DMS153 (cell line): ENCODE results near the gene PSMA3.
A peak's percentile ranks its signal among the peaks of the same experiment; 100 is the strongest.
"Not testable (repeated sequence)": the region's sequence is repeated elsewhere in the genome, so short reads cannot be mapped to it uniquely, and the experiment has no call there.

Experiments used
- DNase-seq: peaks from one replicate; lab custom pipeline; 2025; lab: John Stamatoyannopoulos, UW

The PSMA3 gene

DNA sequence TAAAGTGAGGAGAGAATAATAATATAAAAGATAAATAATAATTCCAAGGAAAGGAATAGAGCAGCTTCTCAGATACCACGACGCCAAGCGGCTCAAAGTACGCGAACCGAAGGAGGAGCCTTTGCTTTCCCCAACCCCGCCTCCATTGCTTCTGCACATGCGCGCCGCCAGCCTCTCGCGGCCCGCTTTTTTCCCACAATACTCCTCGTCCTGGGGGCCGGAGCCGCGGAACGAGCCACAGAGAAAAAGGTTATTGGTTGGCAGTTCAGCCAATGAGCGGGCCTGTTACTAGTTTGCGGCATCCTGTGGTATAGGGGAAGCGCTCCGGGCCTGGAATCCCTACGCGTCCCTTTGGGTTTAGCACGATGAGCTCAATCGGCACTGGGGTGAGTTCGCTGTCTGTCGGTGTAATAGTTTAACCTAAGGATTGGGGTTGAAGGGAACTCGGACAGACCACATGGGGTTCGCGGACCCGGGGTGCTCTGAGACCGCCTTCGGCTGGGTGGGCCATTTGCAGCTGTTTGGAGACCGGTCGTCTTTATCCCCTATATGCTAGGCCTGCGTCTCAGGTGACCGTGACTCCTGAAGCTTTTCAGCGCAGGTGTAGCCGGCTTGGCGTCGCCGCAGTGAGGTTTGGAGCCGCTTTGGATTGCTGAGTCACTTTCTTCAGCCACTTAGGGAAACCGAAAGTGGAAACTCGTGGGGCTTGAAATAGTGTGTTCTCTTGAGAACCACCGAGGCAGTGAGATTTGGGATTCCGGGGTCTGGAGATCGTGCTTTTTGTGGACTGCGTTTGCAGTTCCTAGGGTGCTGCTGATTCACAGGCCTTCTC lies at the start of gene PSMA3:
Gene PSMA3, plus strand, starts transcription at position 288 of the 832 bp plus-strand sequence. Its CDS starts 78 bp downstream, at position 366.
- peak; percentile 96 for DNase-seq

DNA sequence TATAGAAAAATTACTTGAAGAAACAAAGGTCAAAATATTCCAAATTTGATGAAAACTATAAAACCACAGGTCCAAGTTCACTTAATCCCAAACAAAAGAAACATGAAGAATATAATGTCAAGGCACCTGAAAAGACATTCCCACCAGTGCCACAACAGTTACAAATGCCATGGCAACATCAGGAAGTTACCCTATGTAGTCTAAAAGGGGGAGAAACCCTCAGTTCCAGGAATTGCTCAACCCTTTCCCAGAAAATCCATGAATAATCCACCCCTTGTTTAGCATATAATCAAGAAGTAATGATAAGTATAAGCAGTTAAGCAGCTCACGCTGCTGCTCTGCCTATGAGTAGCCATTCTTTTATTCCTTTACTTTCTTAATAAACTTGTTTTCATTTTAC lies 48.4 kb upstream of the PSMA3 start:
- DNase-seq: no peak

- DNase-seq: no peak
Measured at GRCh38 chr14:58198086-58198485, 46.6 kb upstream of the PSMA3 start.

DNA sequence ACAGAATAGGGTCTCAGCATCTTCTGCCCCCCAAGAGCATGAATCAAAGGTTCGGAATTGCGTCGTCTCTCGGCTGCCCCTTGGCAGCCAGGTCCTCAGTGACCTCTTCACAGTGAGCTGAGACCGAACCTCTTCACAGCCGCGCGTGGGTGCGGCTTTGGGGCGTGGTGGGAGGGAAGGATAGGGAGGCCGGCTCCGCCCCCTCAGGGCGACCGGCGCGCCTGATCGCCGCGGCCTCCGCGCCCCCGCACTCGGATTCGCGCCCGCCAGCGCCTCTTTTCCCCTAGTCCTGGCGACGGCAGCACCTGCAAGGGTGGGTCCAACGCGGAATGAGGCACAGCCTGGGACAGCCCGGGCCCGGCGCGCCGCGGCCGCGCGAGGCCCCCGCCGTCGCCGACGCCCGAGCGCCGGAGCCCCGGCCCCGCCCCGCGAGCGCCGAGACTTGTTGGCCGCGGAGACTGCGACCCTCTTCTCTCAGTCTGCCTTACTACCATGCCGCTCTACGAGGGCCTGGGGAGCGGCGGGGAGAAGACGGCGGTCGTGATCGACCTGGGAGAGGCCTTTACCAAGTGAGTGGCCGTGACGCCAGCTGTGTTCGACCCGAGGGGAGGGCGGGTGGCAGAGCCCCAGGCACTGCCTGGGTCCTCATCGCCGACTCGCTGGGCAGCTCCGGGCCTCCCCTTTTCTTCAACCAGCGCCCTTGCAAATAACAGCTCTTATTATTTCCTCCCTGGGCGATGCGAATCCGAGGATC lies 44.7 kb upstream of the PSMA3 start, which contains the start of gene ACTR10:
Gene ACTR10, plus strand, starts transcription at position 424 of the 754 bp plus-strand sequence. Its CDS starts 69 bp downstream, at position 493.
- DNase-seq: peak; percentile 70

DNA sequence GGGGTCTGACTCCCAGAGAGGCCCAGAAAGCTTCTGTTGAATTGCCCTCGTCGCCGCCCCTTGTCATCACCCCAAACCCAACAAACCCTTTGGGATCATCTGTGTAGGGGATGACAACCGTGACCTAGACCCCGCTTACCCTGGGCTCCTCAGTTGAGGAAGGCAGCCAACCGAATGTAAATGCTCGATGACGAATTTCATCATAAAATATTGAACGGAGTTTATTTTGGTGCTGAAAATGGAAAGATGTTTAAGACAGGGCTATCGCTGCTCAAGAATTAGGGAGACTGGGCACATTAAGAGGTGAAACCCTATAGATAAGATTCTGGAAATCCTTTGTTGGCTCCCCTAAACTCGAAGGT lies 44.2 kb upstream of the PSMA3 start:
- no peak for DNase-seq

GRCh38 chr14:58200846-58201245 lies 43.8 kb upstream of the PSMA3 start:
- no peak for DNase-seq

DNA sequence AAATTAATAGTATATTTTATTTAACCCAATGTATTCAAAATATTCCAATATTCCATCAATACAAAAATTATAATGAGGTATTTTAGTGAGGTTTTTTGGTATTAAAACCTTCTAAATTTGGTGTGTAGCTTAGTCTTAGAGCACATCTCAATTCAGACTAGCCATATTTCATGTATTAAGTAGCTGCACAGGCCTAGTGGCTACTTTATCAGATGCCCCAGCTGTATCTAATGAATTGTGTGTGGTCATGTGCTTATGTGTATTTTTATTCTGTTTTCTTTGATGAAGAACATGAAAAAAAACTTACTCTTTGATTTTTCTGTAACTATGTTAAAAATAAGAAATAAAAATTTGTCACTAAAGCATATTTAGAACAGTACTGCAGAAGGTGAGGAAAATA lies 31.5 kb upstream of the PSMA3 start:
- DNase-seq: no peak

GRCh38 chr14:58215191-58215914 lies 29.3 kb upstream of the PSMA3 start:
- no peak for DNase-seq

GRCh38 chr14:58216544-58216943 lies 28.1 kb upstream of the PSMA3 start:
- no peak for DNase-seq

DNA sequence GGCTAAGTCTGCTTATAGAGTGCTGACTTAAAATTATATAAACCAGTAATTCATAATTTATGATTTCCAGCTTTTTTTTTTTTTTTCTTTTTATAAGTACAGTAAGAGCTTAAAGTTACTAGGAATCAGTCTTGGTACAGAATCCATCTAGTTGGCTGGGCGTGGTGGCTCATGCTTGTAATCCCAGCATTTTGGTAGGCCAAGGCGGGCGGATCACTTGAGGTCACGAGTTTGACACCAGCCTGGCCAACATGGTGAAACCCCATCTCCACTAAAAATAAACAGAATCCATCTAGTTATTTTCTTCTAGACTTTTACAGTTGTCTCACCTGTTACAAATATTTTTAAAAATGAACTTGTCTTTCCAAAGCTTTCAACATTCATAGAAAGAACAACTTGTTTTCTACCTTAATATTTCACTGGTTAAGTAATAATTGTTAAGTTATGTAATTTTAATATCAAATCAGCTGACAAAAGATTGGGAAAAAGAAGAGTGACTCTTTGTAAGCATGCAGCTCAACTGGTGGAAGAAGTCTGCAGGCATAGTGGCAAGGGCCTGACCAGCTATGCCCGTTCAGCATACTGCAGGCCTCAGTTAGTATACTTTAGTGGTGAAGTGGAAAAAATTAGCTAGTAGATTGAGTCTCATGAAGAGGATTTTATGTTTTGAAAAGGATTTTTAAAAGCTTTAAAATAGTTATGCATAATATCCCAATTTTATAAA lies 17.4 kb upstream of the PSMA3 start:
- DNase-seq: no peak

GRCh38 chr14:58238252-58239243 lies 6.1 kb upstream of the PSMA3 start:
- no peak for DNase-seq

- peak; percentile 43 for DNase-seq
Measured at GRCh38 chr14:58239244-58240195, 5.1 kb upstream of the PSMA3 start.

DNA sequence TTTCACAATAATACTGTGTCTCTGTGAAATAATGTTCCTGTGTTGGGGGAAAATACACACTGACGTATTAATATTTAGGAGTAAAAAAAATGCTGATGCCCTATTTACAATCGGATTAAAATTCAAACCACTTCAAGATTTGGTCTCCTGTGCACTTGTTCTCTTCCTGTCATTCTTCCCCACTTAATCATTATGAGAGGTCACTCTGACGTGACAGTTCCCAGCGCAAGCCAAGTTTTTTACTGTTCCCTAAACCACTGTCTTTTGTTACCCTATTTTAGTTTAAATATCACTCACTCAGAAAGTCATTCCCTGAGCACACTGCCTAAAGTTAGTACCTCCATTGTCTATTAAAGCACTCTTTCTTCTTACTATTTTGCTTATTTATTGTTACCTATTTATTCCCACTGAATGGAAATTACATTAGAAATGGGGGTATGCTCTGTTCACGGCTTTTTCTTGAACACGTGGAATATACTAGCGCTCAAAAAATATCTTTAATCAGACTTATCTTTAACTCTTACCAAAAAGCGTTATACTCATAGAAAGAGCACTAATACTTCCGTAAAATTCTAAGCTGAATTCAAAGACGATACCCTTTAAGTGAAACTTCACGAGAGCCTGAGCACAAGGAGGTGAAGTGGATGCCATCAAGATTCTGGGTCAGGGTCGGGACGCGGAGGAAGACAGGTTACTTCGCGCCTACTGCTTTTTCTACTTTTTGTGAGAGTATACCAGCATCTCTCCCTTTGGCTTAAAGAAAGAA lies 670 bp upstream of the PSMA3 start:
- DNase-seq: no peak

- DNase-seq: no peak
Measured at GRCh38 chr14:58245562-58245961, 919 bp downstream of the PSMA3 start.

- no peak for DNase-seq
Measured at GRCh38 chr14:58249611-58250010, 5.0 kb downstream of the PSMA3 start.

GRCh38 chr14:58258156-58258555 lies 13.5 kb downstream of the PSMA3 start:
- DNase-seq: no peak

DNA sequence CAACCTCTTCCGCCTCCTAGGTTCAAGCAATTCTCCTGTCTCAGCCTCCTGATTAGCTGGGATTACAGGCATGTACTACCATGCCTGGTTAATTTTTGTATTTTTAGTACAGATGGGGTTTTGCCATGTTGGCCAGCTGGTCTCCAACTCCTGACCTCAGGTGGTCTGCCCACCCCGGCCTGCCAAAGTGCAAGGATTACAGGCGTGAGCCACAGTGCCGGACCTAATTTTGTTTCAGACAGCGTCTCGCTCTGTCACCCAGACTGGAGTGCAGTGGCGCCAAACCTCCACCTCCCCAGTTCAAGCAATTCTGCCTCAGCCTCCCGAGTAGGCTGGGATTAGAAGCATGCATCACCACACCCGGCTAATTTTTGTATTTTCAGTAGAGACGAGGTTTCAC lies 17.4 kb downstream of the PSMA3 start:
- DNase-seq: not testable (repeated sequence)

- no peak for DNase-seq
Measured at GRCh38 chr14:58265401-58265800, 20.8 kb downstream of the PSMA3 start.

DNA sequence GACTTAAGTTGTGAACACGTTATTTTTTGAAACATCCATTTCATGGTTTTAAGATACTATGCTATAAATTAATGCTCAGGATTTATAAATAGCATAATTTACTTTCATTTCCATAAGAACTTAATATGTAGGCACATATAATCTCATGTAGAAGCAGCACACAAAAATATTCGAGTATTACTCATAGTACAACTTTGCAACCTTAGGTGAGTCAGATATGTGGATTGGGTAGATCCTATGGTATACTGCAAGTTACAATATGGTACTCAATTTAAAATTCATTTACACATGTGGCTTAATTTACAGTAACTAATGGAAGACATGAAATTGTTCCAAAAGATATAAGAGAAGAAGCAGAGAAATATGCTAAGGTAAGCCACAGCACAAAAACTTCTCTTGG lies 26.0 kb downstream of the PSMA3 start:
- no peak for DNase-seq
